GM18907 (cell line): ENCODE data around the gene F10.

ENCODE experiments used
- ATAC-seq: cut with Tn5 transposase; IDR thresholded peaks from one replicate; pipeline ENCODE4 v1.9.1; 2021; ENCODE audit warnings: mild to moderate bottlenecking, moderate library complexity; ENCODE audit not compliant: unreplicated experiment

Gene F10

GRCh38 chr13:113086031-113086750 is 36.4 kb upstream of the F10 start:
- ATAC-seq, result no peak

- no peak for ATAC-seq
Observed at GRCh38 chr13:113086991-113087922, 35.3 kb upstream of the F10 start.

GRCh38 chr13:113087923-113088690 is 34.5 kb upstream of the F10 start:
- no peak for ATAC-seq

GRCh38 chr13:113088691-113089020 is 33.9 kb upstream of the F10 start:
- ATAC-seq, result no peak

GRCh38 chr13:113089693-113090414 is 32.7 kb upstream of the F10 start:
- no peak for ATAC-seq

- no peak for ATAC-seq
Observed at GRCh38 chr13:113090415-113090770, 32.2 kb upstream of the F10 start.

- ATAC-seq, result no peak
Observed at GRCh38 chr13:113090806-113091205, 31.8 kb upstream of the F10 start.

GRCh38 chr13:113091211-113091771 is 31.3 kb upstream of the F10 start:
- ATAC-seq, result no peak

GRCh38 chr13:113091891-113092775 is 30.5 kb upstream of the F10 start:
- ATAC-seq, result no peak

GRCh38 chr13:113092776-113093579 is 29.6 kb upstream of the F10 start:
- no peak for ATAC-seq

GRCh38 chr13:113093580-113094409 is 28.8 kb upstream of the F10 start:
- ATAC-seq, result no peak

- ATAC-seq, result no peak
Observed at GRCh38 chr13:113094410-113094800, 28.2 kb upstream of the F10 start.

GRCh38 chr13:113095146-113096051 is 27.2 kb upstream of the F10 start:
- ATAC-seq, result no peak

- no peak for ATAC-seq
Observed at GRCh38 chr13:113096052-113096744, 26.4 kb upstream of the F10 start.

- ATAC-seq, result no peak
Observed at GRCh38 chr13:113096745-113097305, 25.8 kb upstream of the F10 start.

GRCh38 chr13:113097651-113098050 is 24.9 kb upstream of the F10 start:
- ATAC-seq, result no peak
